Right renal cortex interstitium (tissue), 3 donors: Measurements from ENCODE around the gene VEPH1. TPM values are rescaled to one million over a fixed set of nuclear protein-coding genes. Genes with fewer than 3 reads are reported as not detected.
"Not testable (repeated sequence)": the region's sequence is repeated elsewhere in the genome, so short reads cannot be mapped to it uniquely, and the experiment has no call there.

Source experiments
- DNase-seq, 3 donors: peaks; one replicate each; pipeline ENCODE4 v3.0.0-alpha.2; 2013; ENCODE audit warnings: low read depth in 3 of 3, low spot score in 2 of 3
- polyA plus RNA-seq, 3 donors: library from polyadenylated mRNA; unstranded; fragments of 120-200 nt; gene quantifications; one replicate each; pipeline ENCODE4 v1.2.1, GENCODE V29; 2013; ENCODE audit not compliant: insufficient read length in 3 of 3

VEPH1 gene
- polyA plus RNA-seq, 3 donors, result 58.5 to 62.6 (median 61.0) TPM

- DNase-seq, result no peak
Measured at GRCh38 chr3:157355276-157355675, 147.9 kb downstream of the VEPH1 start.

GRCh38 chr3:157354722-157355121 is 148.5 kb downstream of the VEPH1 start:
- no peak for DNase-seq

- DNase-seq, result no peak
Measured at GRCh38 chr3:157354254-157354653, 149.0 kb downstream of the VEPH1 start.

GRCh38 chr3:157353652-157354051 is 149.6 kb downstream of the VEPH1 start:
- no peak for DNase-seq

DNA sequence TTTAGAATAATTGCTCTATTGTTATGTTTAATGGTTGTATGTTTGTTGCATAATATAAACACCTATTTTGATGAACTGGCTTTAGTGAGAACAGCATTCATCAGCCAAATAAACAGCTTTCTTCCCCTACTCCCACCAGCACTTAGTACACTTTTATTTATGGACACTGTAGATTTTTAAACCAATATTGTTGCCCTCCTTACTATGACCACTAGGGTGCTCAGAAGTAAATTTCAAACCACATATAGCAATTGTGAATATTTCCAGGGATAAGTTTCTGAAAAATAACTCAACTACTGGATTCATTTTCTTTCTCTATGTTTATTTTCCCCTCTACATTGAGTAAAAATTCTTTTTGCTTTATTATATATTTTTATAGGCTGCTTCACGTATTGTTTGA is 151.2 kb downstream of the VEPH1 start:
- DNase-seq, result no peak

- DNase-seq, result not testable (repeated sequence)
Measured at GRCh38 chr3:157350651-157351050, 152.6 kb downstream of the VEPH1 start.

- not testable (repeated sequence) for DNase-seq
Measured at GRCh38 chr3:157348304-157349075, 154.7 kb downstream of the VEPH1 start.

- DNase-seq, result no peak
Measured at GRCh38 chr3:157347577-157348303, 155.5 kb downstream of the VEPH1 start.

DNA sequence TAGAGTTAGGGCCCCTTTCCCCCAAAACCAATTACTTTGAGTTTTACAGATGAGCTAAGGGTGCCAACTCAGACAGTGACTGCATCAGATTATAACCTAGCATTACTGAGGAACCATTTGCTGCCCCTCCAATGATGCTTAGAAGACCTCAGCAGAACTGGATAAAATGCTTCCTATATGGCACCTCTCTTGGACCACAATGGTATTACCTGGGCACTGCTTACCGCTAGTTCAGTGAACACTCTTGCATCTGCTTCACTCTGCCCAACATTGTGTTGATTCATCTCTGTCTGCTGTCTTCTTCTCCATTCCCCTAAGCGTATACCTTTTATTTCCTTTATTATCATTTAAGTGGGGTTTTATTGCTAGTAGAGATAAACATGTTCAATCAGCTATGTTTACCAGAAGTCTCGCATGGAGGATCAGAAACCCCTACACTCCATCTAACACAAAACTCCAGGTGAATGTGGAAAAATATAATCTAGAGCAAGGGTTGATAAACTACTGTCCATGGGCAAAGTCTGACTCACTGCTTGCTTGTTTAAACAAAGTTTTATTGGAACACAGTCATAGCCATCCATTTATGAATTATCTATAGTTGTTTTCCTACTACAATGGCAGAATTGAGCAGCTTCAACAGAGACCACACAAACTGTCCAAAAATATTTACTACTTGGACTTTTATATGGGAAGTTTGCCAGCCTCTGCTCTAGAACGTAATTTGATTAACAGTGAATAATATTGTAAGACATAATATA is 166.8 kb downstream of the VEPH1 start:
- DNase-seq, result no peak

- DNase-seq, result no peak
Measured at GRCh38 chr3:157335233-157336076, 167.8 kb downstream of the VEPH1 start.

- DNase-seq, result no peak
Measured at GRCh38 chr3:157333551-157333991, 169.6 kb downstream of the VEPH1 start.

GRCh38 chr3:157330206-157330605 is 173.0 kb downstream of the VEPH1 start:
- DNase-seq, result no peak

- no peak for DNase-seq
Measured at GRCh38 chr3:157329551-157329950, 173.7 kb downstream of the VEPH1 start.

- DNase-seq, result no peak
Measured at GRCh38 chr3:157327837-157328236, 175.4 kb downstream of the VEPH1 start.

DNA sequence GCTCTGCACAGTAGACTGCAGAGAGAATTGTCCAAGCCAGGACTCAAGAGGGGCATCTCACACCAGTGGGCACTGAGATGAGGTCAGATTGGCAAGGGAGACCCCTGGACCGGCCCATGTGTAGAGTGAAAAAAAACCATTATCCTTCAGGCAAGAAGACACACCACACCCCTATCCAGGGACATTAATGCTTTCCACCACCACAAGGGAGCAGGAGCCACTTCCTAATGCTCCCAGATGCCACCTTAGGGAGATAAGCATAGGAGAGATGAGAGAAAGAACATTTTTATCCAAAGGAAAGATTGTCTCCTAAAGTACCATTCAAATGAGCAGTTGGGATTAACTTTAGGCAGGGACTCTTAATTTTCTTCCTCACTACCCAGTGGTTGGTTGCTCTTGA is 176.2 kb downstream of the VEPH1 start:
- no peak for DNase-seq

DNA sequence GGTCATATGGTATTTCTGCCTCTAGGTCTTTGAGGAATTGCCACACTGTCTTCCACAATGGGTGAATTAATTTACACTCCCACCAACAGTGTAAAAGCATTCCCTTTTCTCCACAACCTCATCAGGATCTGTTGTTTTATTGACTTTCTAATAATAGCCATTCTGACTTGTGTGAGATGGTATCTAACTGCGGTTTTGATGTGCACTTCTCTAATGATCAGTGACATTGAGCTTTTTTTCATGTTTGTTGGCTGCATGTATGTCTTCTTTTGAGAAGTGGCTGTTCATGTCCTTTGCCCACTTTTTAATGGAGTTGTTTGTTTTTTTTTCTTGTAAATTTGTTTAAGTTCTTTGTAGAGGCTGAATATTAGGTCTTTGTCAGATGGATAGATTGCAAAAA is 178.3 kb downstream of the VEPH1 start:
- DNase-seq, result not testable (repeated sequence)

DNA sequence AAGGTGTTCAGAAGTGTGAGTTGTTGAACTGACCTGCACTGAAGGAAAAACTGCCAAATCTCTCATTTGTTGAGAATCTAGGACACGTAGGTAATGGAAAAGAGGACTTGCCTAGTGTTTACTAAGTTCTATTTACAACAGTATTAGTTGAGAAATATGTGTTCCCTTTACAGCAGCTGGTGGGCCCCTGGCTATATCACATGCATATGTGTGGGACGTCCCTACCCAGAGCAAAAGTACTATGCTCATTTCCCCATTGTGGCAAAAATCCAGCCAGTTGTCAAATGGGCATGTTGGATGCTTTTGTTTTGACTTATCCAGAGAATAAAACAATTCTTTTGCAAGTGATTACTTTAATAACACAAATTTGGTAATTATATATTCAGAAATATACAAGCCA is 179.9 kb downstream of the VEPH1 start:
- DNase-seq, result no peak

GRCh38 chr3:157319672-157320071 is 183.5 kb downstream of the VEPH1 start:
- DNase-seq, result no peak

DNA sequence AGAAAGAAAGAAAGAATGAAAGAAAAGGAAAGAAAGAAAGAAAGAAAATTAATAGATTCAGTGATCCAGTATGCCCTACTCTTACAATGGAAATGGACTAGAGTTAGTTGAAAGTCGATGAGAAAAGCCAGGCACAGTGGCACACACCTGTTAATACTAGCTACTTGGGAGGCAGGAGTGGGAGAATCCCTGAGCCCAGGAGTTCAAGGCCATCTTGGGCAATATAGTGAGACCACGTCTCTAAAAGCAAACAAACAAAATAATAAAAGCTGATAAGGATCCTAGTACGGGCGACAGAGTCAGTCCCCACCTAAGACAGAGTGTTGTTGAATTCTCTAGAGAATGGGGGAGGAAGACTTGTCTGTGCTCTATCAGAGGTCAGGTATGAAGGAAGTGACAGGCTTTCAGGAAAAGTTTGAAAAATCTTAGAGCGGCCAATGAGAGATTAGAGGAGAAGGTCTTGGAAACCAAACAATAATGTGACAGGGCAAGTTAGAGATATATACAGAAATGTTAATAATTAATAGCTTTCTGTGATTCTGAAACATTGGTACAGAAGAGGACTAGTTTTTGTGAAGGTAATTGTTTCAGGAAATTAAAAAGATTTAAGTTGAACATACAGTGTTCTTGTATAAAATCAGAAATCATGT is 184.5 kb downstream of the VEPH1 start:
- DNase-seq, result no peak

DNA sequence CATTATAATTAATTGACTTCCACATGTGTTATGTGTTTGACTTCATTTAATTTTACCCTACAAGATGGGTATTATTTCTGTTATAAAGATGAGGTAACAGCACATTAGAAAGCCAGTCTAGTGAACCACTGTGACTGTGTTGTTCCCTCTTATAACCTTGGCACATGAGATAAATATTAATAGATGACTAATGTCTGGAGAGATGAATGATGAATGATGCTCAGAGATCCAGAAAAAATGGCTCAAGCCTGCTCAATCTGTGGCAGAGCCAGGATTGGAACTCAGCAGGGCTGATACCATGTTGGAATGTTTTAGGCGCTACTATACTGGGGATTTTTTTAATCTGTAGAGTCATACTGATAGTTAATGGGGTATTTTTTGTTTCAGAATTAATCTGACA is 185.3 kb downstream of the VEPH1 start:
- no peak for DNase-seq
